ENCODE measurements around the gene SRP68. TPM values are rescaled to one million over a fixed set of nuclear protein-coding genes. Genes with fewer than 3 reads are reported as not detected.
A peak's percentile ranks its signal among the peaks of the same experiment; 100 is the strongest.

Gene SRP68
- total RNA-seq, 1 donor from 2014 or later = 45.7 TPM

DNA sequence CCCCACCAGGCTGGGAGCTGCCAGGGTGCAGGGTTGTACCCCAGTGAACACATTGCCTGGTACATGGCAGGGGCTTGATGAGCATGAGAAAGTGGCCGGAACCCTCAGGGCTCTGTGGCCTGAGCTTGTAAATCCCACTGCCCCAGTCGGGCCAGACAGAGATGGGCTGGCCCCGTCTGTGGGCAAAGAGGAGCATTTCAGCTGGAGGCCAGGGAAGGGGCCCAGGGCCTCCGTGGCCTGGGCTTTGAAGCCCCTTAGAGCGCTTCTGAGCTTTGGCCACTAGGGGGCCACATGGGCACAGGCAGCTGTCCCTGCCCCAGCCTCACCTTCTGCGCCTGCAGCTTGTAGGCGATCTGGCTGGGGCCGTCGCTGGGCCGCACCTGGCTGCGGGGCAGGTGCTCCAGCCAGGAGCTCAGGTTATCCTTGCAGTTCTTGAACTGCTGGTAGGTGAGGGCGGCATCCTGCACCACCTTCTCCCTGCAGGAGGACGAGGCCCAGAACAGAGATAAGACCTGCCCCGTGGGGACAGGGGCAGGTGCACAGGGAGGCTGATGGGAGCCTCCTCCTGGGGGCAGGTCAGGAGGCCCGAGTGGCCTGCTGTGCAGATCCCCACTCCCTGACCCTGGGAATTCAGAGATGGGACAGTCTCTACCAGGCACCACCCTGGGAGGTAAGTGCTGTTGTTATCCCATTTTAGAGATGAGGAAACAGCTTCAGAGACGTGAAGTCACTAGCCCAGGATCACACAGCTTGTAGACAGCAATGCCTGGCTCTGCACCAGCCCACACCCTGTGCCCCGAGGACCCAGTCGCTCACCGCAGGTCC lies 58.0 kb downstream of the SRP68 start:
- Histone ChIP-seq H3K36me3 (ENCODE audit: control insufficient read depth, insufficient read depth, low read length) (peaks cover 1% of the 10 kb centered on the region), H3K27me3 (ENCODE audit: control insufficient read depth, insufficient read depth, low read length) (no peaks in the 10 kb centered on the region), H3K4me3 (ENCODE audit: low read depth, low read length) (no peak overlapping the region)
- TF ChIP-seq, protein P1, sequence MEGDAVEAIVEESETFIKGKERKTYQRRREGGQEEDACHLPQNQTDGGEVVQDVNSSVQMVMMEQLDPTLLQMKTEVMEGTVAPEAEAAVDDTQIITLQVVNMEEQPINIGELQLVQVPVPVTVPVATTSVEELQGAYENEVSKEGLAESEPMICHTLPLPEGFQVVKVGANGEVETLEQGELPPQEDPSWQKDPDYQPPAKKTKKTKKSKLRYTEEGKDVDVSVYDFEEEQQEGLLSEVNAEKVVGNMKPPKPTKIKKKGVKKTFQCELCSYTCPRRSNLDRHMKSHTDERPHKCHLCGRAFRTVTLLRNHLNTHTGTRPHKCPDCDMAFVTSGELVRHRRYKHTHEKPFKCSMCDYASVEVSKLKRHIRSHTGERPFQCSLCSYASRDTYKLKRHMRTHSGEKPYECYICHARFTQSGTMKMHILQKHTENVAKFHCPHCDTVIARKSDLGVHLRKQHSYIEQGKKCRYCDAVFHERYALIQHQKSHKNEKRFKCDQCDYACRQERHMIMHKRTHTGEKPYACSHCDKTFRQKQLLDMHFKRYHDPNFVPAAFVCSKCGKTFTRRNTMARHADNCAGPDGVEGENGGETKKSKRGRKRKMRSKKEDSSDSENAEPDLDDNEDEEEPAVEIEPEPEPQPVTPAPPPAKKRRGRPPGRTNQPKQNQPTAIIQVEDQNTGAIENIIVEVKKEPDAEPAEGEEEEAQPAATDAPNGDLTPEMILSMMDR (IDR thresholded peaks at IDR 0.05; ENCODE audit: insufficient read depth, low read length, poor library complexity, severe bottlenecking) = peak; percentile 99
- DNase-seq (ENCODE audit: low read depth) = no peak

DNA sequence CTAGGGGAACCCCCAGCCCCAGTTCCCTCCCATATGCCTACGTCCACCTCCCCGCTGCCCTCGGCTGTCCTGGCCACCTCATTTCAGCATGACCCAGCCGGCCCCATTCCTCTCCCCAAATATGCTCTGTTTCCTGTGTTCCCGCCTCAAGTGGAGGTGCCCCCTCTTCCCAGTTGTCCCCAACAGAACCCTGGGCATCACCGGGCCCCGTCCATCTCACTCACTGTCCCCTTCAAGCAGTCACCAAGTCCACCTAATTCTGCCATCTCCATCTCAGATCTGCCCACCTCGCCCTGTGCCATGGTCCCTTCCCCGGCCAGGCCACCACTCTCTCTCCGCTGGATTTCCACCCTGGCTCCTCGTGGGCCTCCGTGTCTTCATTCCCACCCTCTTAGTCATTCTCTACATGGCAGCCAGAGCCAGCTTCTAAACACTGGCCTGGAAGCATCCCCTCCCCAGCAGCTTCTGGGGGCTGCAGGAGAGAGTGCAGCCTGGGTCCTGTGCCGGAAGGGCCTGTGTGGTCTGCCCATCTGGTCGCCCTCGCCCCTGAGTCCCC lies 58.9 kb downstream of the SRP68 start:
- peaks cover 1% of the 10 kb centered on the region for H3K36me3 ChIP-seq (ENCODE audit: control insufficient read depth, insufficient read depth, low read length)
- H3K27me3 ChIP-seq (ENCODE audit: control insufficient read depth, insufficient read depth, low read length) = no peaks in the 10 kb centered on the region

DNA sequence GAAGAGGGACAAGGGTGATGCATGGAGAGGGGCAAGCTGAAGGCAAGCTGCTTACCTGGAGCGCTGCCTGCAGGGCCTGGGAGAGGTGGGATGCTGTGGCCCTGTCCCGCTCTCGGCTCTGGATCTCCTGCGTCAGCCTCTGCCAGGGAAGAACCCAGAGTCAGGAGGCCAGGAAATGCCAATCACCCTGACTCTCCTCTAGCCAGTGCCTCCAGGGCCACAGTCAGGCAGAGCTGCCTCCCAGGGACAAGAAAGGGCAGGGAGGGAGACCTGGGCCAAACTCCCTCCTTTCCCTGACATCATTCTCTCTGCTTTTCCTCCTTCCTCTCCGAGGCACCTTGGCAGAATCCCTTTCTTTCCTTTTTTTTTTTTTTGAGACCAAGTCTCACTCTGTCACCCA lies 60.4 kb downstream of the SRP68 start:
- Histone ChIP-seq H3K27me3 (ENCODE audit: control insufficient read depth, insufficient read depth, low read length) (no peaks in the 10 kb centered on the region), H3K36me3 (ENCODE audit: control insufficient read depth, insufficient read depth, low read length) (no peaks in the 10 kb centered on the region), H3K4me3 (ENCODE audit: low read depth, low read length) (no peak overlapping the region)
- TF ChIP-seq, protein P1 (IDR thresholded peaks at IDR 0.05; ENCODE audit: insufficient read depth, low read length, poor library complexity, severe bottlenecking) = no peak
- no peak for DNase-seq (ENCODE audit: low read depth)

More for the DNA sequence above, 58.9 kb downstream of the SRP68 start:
- DNase-seq (ENCODE audit: low read depth) = no peak
- no peak overlapping the region for H3K4me3 ChIP-seq (ENCODE audit: low read depth, low read length)
- TF ChIP-seq, protein P1 (IDR thresholded peaks at IDR 0.05; ENCODE audit: insufficient read depth, low read length, poor library complexity, severe bottlenecking) = no peak

DNA sequence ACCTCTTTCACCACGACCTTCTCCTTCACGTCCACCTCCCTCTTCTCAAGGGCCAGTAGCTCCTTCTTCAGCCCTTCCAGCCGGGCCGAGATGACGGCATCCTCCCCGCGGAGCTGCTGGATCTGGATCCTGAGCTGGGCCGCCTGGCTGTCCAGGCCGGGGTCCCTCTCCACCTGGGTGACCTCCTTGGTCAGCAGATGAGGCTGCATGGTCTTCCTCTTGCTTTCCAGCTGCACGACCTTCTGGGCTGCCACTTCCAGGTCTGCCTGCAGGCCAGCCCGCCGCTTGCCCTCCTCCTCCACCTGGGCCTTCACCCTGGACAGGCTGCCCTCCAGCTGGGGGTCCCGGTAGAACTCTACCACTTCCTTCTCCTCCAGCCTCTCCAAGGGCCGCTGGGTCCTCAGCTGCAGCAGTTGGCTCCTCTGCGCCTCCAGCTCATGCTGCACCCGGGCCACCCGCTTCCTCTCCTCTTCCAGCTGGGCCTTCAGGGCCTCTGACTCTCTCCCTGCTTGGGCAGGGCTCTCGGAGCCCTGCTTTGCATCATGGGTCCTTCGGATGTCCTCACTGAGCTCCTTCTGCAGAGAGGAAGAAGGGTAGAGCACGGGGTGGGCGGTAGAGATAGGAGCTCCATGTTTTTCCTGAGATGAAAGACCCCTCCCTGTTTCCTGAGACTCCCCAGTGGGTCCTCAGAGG lies 62.2 kb downstream of the SRP68 start:
- H3K27me3 ChIP-seq (ENCODE audit: control insufficient read depth, insufficient read depth, low read length) = no peaks in the 10 kb centered on the region
- no peak for DNase-seq (ENCODE audit: low read depth)
- TF ChIP-seq, protein P1 (IDR thresholded peaks at IDR 0.05; ENCODE audit: insufficient read depth, low read length, poor library complexity, severe bottlenecking) = no peak
- H3K36me3 ChIP-seq (ENCODE audit: control insufficient read depth, insufficient read depth, low read length) = no peaks in the 10 kb centered on the region
- no peak overlapping the region for H3K4me3 ChIP-seq (ENCODE audit: low read depth, low read length)

DNA sequence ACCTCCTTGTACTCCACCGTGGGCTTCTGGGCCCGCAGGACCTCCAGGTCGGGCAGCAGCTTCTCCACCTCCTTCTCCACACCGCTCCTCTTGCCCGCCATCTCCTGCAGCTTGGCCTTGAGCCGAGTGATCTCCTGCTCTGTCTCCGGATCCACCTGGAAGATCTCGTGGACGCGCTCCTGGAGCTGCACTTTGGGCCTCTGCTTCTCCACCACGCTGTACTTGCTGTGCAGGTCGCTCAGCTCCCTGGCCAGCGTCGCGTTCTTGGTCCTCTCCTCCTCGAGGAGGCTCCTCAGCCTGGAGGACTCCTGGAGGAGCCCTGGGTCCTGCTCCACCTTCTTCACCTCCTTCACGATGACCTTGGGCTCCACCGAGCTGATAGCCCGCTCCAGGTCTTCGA lies 62.9 kb downstream of the SRP68 start:
- TF ChIP-seq, protein P1 (IDR thresholded peaks at IDR 0.05; ENCODE audit: insufficient read depth, low read length, poor library complexity, severe bottlenecking) = no peak
- no peak for DNase-seq (ENCODE audit: low read depth)
- no peaks in the 10 kb centered on the region for H3K27me3 ChIP-seq (ENCODE audit: control insufficient read depth, insufficient read depth, low read length)
- H3K36me3 ChIP-seq (ENCODE audit: control insufficient read depth, insufficient read depth, low read length) = no peaks in the 10 kb centered on the region
- H3K4me3 ChIP-seq (ENCODE audit: low read depth, low read length) = no peak overlapping the region

All from kidney epithelial cell (primary cell).